RWPE2 (cell line): ENCODE data around the gene PPP1R18.

Source experiments
- ATAC-seq: fragments of 200-7000 bp; cut with Tn5 transposase; 3 replicates; pipeline ENCODE4 v1.9.1; 2021; ENCODE audit warnings: low read depth
- DNase-seq: peaks from one replicate; pipeline ENCODE4 v3.0.0-alpha.2; 2020; ENCODE audit warnings: low spot score
- H3K27ac ChIP-seq: fragments of 450-650 bp; 2 replicates; pipeline ENCODE4 v1.5.1; 2017; ENCODE audit warnings: mild to moderate bottlenecking; ENCODE audit not compliant: poor library complexity, severe bottlenecking
- H3K27me3 ChIP-seq: fragments of 250-450 bp; sonication (Bioruptor Pico); 2 replicates; pipeline ENCODE4 v1.5.1; 2021; ENCODE audit warnings: mild to moderate bottlenecking, moderate library complexity; ENCODE audit not compliant: insufficient read depth, poor library complexity, severe bottlenecking
- H3K36me3 ChIP-seq: fragments of 250-450 bp; sonication (Bioruptor Pico); 2 replicates; pipeline ENCODE4 v1.5.1; 2020; ENCODE audit warnings: low read depth, mild to moderate bottlenecking, moderate library complexity
- H3K4me1 ChIP-seq: fragments of 250-450 bp; sonication (Bioruptor Pico); 2 replicates; pipeline ENCODE4 v1.5.1; 2021; ENCODE audit warnings: mild to moderate bottlenecking, moderate library complexity; ENCODE audit not compliant: insufficient read depth, poor library complexity, severe bottlenecking
- H3K4me3 ChIP-seq: fragments of 250-450 bp; sonication (Bioruptor Pico); 2 replicates; pipeline ENCODE4 v1.5.1; 2021; ENCODE audit warnings: mild to moderate bottlenecking, moderate library complexity; ENCODE audit not compliant: severe bottlenecking
- H3K9me3 ChIP-seq: fragments of 250-450 bp; sonication (Bioruptor Pico); 2 replicates; pipeline ENCODE4 v1.5.1; 2021; ENCODE audit warnings: mild to moderate bottlenecking, moderate library complexity; ENCODE audit not compliant: severe bottlenecking
- TF ChIP-seq, protein P1 (sequence below): fragments of 450-650 bp; IDR thresholded peaks from one replicate; pipeline ENCODE4 v1.5.1; 2017; ENCODE audit warnings: mild to moderate bottlenecking, moderate library complexity; ENCODE audit not compliant: poor library complexity, severe bottlenecking

Gene PPP1R18, protein sequence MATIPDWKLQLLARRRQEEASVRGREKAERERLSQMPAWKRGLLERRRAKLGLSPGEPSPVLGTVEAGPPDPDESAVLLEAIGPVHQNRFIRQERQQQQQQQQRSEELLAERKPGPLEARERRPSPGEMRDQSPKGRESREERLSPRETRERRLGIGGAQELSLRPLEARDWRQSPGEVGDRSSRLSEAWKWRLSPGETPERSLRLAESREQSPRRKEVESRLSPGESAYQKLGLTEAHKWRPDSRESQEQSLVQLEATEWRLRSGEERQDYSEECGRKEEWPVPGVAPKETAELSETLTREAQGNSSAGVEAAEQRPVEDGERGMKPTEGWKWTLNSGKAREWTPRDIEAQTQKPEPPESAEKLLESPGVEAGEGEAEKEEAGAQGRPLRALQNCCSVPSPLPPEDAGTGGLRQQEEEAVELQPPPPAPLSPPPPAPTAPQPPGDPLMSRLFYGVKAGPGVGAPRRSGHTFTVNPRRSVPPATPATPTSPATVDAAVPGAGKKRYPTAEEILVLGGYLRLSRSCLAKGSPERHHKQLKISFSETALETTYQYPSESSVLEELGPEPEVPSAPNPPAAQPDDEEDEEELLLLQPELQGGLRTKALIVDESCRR

DNA sequence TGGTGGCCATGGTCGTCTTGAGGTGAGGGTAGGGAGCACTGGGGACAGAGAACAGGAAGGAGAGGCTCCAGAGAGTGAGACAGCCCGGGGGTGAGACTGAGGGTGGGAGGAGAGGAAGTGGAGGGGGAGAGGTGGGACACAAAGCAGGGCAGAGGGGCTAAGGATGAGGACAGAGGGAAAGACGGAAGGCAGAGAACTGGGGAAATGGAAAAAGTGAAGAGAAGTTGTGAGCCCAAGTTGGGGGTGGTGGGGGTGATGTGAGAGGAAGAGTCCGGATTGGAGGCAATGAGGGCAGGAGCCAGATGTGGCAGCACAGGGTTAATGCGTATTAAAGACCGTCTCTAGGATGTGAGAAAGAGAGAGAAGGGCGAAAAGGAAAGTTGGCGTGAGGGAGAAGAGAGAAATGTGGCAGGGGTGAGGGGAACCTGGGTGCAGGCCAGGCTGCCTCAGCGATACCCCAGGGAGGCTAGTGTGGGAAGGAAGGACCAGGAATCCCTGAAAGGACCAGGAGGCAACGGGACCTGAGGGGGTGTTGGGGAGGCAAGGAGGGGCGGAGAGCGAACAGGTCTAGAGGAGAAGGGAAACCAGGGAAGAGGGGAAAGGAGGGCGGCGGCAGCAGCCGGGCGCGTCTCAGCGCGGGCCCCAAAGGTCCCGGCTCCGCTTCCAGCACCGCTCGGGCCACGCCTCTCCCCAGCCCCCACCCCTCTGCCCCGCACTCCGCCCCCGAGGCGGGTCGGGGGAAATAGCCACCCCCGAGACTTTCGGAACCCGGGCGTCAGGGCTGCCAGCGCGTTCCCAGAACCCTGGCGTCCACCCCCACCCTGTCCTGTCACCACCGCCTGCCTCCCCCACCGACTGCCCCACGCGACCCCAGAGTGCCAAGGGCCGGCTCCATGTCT is at the start of gene PPP1R18:
Gene PPP1R18, minus strand, starts transcription at position 637 of the 899 bp plus-strand sequence. Its CDS starts 627 bp downstream, at position 10.
- Histone ChIP-seq H3K4me3 (peak within 1 kb of the TSS; percentile 86), H3K27ac (peak within 1 kb of the TSS; percentile 95), H3K27me3 (no peaks in the 10 kb centered on the region), H3K4me1 (peaks cover 11% of the 10 kb centered on the region), H3K36me3 (peaks cover 36% of the 10 kb centered on the region), H3K9me3 (no peaks in the 10 kb centered on the region)
- TF ChIP-seq, protein P1, sequence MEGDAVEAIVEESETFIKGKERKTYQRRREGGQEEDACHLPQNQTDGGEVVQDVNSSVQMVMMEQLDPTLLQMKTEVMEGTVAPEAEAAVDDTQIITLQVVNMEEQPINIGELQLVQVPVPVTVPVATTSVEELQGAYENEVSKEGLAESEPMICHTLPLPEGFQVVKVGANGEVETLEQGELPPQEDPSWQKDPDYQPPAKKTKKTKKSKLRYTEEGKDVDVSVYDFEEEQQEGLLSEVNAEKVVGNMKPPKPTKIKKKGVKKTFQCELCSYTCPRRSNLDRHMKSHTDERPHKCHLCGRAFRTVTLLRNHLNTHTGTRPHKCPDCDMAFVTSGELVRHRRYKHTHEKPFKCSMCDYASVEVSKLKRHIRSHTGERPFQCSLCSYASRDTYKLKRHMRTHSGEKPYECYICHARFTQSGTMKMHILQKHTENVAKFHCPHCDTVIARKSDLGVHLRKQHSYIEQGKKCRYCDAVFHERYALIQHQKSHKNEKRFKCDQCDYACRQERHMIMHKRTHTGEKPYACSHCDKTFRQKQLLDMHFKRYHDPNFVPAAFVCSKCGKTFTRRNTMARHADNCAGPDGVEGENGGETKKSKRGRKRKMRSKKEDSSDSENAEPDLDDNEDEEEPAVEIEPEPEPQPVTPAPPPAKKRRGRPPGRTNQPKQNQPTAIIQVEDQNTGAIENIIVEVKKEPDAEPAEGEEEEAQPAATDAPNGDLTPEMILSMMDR = no peak
- peak; percentile 82 for DNase-seq
- peak; percentile 13 for ATAC-seq

DNA sequence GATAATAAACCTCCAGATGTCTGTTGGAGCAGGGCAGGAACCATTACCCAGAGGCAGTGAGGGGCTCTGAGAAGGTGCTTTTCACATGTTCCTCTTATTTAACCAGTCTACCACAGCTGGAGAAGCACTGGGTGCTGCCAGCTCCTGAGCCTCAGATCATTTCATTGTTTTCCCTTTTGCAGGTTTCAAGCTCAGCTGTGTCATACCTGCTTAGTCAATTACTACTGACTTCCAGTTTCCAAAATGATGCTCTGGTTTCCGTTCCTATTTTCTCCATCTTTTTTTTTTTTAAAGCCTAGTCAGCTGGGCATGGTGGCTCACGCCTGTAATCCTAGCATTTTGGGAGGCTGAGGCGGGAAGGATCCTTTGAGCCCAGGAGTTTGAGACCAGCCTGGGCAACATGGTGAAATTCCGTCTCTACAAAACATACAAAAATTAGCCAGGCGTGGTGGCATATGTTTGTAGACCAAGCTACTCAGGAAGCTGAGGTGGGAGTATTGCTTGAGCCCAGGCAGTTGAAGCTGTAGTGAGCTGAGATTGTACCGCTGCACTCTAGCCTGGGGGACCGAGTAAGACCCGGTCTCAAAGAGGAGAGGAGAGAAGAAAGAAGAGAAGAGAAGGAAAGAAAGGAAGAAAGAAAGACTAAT is 49.3 kb upstream of the PPP1R18 start:
- ATAC-seq (no peak), DNase-seq (no peak)
- Histone ChIP-seq H3K4me1 (no peaks in the 10 kb centered on the region), H3K9me3 (no peaks in the 10 kb centered on the region), H3K36me3 (peaks cover 76% of the 10 kb centered on the region), H3K27me3 (no peaks in the 10 kb centered on the region), H3K27ac (no peak overlapping the region), H3K4me3 (no peak overlapping the region)
- TF ChIP-seq, protein P1 = no peak

- H3K27ac ChIP-seq = no peak overlapping the region
- DNase-seq (no peak), ATAC-seq (no peak)
- H3K4me1 ChIP-seq = no peaks in the 10 kb centered on the region
- TF ChIP-seq, protein P1 = no peak
- H3K9me3 ChIP-seq = no peaks in the 10 kb centered on the region
- H3K4me3 ChIP-seq = no peak overlapping the region
- H3K27me3 ChIP-seq = no peaks in the 10 kb centered on the region
- peaks cover 72% of the 10 kb centered on the region for H3K36me3 ChIP-seq
These were observed 45.9 kb upstream of the PPP1R18 start for GRCh38 chr6:30732237-30732943.

DNA sequence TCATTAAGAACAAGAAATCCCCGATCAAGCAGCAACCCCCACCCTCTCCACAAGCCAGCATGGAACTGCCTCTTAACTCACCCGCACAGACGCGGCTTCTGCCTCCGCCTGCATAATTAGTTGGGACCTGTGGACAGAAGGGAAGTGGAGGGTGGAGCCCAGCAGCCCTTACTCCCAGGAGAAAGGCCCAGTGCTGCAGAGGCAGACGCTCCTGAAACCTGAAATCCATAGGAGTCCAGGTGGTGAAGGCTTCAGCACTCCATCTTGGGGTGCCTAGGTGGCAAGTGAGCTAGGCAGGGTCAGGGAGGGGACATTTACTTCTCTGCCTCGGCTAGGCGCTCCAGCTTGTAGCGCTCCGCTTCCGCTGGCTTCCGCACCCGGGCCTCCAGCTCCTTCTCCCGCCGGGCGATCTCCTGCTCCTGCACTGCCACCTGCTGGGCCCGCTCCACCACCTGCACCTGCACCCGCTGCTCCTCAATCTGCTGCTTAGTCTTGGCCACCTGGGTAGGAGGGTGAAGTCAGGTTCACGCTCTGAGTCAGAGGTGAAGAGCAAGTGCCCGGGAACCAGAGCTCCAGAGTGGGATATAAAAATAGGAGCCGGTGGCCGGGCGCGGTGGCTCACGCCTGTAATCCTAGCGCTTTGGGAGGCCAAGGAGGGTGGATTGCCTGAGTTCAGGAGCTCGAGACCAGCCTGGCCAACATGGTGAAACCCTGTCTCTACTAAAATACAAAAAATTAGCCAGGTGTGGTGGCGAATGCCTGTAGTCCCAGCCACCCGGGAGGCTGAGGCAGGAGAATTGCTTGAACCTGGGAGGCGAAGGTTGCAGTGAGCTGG is 44.4 kb upstream of the PPP1R18 start:
- H3K9me3 ChIP-seq = no peaks in the 10 kb centered on the region
- TF ChIP-seq, protein P1 = peak; percentile 89
- peak overlapping the region; percentile 4 for H3K27ac ChIP-seq
- peaks cover 66% of the 10 kb centered on the region for H3K36me3 ChIP-seq
- ATAC-seq (peak; percentile 84), DNase-seq (peak; percentile 87)
- H3K4me1 ChIP-seq = no peaks in the 10 kb centered on the region
- no peaks in the 10 kb centered on the region for H3K27me3 ChIP-seq
- no peak overlapping the region for H3K4me3 ChIP-seq
